DOHH2 (cell line): ENCODE measurements around the gene ING1.

Source experiments
- EZH2phosphoT487 ChIP-seq: fragments of 200-600 bp; sonication (generic); IDR thresholded peaks from 2 replicates; pipeline ENCODE4 v1.6.1; 2017; ENCODE audit warnings: borderline replicate concordance, mild to moderate bottlenecking, antibody characterized with exemption, low read length, moderate library complexity, mixed read lengths
- TF ChIP-seq, protein P1 (sequence below): fragments of 200-600 bp; sonication (generic); IDR thresholded peaks from one replicate; pipeline ENCODE4 v1.5.1; 2014; ENCODE audit warnings: antibody characterized with exemption, mild to moderate bottlenecking, low read depth, low read length; ENCODE audit not compliant: poor library complexity, severe bottlenecking

GRCh38 chr13:110664673-110665072 is 48.8 kb upstream of the ING1 start:
- TF ChIP-seq EZH2phosphoT487, result no peak
- TF ChIP-seq, protein P1, sequence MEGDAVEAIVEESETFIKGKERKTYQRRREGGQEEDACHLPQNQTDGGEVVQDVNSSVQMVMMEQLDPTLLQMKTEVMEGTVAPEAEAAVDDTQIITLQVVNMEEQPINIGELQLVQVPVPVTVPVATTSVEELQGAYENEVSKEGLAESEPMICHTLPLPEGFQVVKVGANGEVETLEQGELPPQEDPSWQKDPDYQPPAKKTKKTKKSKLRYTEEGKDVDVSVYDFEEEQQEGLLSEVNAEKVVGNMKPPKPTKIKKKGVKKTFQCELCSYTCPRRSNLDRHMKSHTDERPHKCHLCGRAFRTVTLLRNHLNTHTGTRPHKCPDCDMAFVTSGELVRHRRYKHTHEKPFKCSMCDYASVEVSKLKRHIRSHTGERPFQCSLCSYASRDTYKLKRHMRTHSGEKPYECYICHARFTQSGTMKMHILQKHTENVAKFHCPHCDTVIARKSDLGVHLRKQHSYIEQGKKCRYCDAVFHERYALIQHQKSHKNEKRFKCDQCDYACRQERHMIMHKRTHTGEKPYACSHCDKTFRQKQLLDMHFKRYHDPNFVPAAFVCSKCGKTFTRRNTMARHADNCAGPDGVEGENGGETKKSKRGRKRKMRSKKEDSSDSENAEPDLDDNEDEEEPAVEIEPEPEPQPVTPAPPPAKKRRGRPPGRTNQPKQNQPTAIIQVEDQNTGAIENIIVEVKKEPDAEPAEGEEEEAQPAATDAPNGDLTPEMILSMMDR, result no peak
